Activated CD4-positive, alpha-beta T cell treated with anti-CD3 and anti-CD28 coated beads, Interleukin-2, amount 50 U/mL, for 1 hour (primary cell): ENCODE data around the gene NOCT.
A peak's percentile ranks its signal among the peaks of the same experiment; 100 is the strongest.
"Not testable (repeated sequence)": the region's sequence is repeated elsewhere in the genome, so short reads cannot be mapped to it uniquely, and the experiment has no call there.

Source experiments
- DNase-seq: peaks from one replicate; pipeline ENCODE4 v3.0.0-alpha.2; 2020

NOCT gene

DNA sequence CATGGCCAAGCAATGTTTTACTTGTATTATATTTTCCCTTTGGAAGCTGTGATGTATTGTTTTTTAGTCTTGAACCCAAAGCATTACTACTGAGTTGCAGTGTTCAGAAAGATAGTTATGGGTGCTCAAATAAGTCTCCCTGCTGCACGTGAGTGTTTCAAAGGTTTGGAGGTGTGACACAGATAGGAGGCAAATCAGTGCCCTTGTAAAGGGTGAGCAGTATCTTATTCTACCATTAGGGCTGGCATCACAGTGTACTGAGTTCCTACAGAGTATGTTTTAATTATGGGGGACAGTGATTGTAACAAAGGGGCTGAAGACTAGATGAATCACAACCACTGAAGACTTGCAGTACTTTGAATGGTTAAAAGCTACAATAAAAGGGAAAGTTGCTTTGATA, 38.3 kb downstream of the NOCT start:
- DNase-seq, result no peak

DNA sequence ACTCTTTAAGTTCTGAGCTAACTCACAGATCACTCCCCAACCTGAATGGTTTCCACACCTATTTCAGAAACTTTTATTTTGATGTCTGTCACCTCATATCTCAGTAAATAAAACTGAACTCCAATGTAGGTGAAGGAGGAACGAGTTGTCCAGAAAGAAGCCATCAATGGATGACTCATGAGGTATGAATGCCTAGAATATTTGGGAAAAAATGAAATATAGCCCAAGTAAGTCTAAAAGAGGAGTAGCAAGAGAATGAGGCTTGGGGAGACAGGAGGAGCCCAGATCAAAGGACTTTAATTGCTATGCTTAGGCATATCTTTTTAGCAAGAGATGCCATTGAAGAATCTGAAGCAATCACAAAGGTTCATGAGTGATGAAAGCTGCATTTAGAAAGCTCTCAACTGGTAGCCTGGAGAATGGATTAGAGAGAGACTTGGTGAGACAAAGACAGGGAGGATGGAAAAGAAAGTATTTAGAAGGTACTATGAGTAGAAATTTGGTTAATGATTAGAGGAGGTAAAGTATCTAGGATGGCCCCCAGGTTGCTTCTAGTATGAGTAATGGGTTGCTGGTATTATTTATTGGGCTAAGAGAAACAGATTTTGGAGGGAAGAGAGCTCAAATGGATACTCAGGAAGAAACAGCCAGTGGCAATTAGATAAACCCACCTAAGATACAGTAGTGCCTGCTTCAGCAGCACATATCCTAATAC, 39.4 kb downstream of the NOCT start:
- DNase-seq, result no peak

DNA sequence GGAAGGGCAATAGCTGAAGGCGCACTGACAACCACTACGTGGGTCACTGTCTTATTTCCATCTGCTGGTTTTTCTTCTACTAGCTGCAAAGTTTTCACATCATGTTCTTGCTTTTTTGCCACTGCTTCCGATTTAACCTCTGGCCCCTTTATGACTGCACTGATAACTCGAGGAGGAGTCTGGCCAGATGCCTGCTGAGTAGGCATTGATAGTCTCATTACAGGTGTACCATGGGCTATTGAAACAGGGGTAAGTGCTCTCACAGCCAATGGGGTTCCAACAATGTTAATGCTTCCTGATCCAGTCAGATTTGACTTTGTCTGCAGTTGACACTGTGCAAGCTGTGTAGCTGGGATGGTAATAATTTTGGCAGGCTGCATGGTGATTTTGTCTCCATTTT, 43.4 kb downstream of the NOCT start:
- not testable (repeated sequence) for DNase-seq

DNA sequence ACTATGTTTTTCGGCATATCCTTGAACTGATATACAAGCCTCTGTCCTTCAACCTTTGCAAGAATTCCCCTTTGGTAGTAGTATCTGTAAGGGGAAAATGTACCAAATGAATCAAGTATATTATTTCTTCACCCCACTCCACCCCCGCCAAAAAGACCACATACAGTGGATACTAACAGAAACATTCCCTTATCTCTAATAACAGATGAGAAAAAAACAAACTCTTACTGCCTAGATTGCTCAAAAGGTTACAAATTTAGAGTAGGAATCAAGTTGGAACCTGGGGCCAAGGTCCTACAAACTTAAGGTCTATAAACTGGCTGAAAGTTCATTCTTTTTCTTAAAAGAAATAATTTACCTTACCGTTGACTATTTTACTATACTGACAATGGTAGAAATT, 45.0 kb downstream of the NOCT start:
- DNase-seq, result no peak

DNA sequence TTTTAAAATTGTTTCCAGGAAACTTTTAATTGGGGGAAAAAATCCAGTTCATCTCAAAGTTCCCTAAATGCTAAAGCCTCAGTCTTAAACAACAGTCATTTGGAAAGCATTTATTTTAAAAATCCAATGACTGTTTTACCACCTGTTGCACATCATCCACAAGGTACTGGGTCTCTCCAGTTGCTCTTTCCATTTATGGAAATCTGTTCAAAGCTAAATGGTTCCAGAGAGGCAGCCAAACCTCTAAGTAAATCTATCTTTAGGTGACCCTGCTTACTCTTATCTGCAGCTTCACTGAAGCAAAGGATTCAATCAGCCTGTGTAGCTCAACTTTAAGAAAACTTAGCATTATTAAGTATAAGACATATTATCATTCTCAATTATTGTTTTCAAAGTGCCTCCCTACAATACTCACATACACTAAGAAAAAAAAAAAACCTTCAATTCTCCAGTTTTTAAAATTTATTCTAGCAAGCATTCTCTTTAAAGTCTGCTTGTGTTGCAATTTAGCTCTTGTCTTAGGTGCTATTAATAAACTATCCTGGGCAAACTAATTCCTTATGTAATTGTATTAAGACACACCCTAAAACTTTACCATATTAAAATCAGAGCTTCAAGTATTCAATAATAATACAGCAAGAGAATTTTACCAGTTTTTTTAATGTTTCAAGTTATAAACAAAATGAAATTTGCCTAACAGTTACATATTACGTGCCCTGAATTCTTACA, 60.6 kb downstream of the NOCT start:
- DNase-seq, result no peak

DNA sequence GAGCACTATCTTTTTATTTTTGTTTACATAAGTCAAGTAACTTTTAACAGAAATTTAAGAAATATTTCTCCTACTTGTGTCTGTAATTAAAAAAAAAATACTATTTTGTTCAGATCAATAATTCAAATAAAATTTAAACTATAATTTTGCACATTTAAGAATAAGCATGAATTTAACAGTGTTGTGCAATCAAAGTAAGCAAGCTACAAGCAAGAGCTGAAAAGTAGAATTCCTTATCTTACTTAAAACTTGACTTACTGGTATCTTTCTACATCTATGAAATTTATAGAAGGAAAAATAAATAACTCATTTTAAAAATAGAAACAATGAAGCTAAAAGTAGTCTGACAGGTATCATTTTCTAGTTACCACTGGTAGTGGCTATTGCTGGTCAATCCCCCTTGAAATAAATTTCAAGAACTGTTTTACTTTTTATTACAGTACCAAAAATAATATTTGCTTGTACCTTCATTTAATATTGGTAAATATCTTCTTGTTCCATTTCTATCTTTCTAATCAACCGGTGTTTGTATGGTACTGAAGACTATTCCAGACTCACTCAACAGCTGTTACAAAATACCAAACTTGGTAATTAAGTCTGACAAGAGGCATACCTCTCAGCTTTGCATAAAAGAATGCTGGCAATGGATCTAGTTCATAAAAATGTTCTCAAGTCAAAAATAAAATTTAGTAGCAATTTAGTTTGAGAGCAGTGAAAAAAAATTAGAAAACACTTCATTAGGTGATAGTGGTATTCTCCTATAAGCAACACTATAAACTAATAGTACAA, 62.2 kb downstream of the NOCT start:
- DNase-seq, result no peak

DNA sequence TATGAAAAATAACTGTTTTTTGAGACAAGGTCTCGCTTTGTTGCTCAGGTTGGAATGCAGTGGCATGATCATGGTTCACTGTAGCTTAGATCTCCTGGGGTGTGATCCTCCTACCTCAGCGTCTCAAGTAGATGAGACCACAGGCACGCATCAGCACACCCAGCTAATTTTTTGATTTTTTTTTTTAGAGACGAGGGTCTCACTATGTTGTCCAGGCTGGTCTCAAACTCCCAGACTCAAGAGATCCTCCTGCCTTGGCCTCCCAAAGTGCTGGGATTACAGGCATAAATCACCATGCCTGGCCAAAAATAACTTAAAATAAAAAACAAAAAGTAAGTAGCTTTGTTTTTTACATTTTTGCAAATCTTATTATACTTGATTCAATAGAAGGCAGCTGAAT, 63.3 kb downstream of the NOCT start:
- DNase-seq, result no peak

DNA sequence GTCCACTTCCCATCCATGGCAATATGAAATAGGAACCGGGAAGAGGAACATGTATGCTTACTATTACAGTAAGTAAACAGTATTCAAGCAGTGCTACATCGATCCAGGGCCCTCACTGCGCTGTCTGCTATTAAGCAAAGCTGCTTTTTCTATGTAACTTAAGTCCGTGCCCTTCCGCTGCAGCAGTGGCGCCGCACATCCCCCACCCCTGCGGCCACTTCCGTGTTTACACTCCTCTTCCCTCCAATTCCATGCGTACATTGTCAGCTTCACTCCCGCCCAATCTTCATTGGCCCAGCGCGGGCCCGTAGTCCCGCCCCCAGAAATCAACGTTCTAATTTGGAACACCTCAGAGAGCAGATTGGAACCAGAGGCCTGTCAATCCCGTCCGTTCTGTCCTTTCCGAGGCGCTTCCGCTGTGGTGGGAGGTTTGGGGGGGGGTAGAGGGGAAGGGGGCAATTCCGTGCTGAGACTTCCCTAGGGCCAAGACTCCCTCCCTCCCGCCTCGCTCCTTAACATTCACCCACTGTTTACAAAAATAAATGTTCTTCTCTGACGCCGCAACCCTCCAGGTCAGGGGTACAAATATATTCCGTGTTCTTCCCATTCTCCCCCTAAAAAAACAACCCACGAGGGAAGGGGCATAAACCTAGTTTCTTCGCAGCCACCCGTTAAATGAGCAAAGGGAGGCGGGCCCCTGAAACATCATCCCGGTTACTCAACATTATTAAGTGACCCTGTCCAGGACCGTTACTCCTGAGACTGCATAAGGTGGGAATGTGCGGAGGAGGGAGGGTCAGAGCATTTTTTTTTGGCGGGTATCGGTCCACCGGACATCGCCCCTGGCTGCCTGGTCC, 67.4 kb downstream of the NOCT start:
- DNase-seq, result peak; percentile 88

DNA sequence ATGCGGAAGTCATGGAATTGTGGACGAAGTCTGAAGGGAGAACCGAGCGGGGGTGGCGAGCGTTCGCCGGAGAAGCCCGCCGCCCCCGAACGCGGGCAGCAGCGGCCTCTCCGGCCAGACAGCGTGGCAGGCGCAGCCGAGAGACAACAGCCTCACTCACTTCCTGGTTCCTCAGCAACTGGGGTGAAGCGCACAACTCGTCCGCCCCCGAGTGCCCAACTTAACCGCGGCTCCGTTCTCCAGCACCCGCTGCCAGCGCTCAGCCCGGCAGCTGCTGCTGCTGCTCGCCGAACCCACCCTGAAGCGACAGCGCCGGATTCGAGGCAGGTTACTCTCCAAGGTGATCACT, 68.0 kb downstream of the NOCT start:
- peak; percentile 59 for DNase-seq

DNA sequence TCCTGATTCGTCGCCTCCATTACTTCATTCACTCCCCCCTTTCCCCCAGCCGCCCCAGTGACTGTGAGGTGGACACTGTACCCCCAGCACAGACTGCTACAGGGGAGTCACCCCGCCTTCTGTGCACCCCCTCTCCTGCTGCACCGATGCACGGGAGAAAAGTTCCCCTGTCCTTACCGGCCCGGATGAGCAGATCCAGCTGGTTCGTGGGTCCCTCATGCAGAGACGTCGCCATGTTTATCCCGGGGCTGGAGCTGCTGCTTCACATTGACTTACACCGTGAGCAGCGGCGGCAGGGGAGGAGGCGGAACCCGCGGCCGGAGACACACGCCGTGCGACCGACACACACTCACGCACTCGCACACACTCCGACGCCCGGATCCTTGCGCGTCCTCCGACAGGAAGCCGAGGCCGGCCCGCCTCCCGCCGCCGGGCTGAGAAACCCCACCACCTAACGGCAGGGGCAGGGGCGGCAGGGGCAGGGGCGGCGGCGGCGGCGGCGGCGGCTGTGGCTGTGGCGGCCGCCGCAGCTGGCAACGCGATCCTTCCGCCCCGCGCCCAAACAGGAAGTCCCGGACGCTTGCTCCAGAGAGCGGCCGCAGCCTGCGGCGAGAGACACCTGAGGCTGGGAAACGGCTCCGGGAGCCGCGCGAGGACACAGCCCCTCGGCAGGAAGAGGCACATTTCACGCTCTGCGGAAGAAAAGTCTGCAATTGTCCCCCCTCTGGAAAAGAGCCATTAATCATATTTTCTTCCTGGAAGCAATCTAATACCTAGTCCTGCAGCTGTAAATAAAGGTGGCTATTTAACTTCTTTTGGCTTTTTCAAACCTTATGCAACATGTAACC, 68.6 kb downstream of the NOCT start:
- peak; percentile 76 for DNase-seq

DNA sequence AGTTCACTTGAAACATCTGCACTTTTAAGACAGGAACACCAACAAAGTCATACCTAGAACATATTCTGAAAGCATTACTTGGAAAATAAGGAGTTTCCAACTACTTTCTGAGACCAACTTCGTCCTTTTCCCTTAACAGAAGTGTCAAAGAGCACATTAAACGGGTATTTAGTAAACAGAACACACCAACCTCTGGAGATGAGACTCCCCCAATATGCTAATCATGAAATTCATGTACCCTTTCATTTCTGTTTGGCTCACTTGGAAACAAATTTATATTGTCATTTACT, 69.2 kb downstream of the NOCT start:
- DNase-seq, result no peak

DNA sequence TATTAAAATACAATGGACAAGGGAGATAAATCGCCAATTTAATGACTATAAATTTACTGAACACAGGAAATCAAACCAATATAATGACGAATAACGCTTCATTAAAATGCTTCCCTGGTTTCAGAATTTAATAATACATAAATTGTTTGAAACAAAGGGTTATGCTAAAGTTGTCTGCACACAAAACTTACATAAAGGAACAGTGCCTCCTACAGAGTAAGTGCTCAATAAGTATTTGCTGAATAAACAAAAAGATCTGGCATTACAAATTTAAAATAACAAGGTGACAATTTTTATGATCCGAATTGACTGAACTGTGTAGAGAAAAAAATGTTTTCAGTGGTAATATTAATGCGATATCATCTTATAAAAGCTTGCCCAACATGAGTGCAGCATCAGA, 69.6 kb downstream of the NOCT start:
- DNase-seq, result no peak

DNA sequence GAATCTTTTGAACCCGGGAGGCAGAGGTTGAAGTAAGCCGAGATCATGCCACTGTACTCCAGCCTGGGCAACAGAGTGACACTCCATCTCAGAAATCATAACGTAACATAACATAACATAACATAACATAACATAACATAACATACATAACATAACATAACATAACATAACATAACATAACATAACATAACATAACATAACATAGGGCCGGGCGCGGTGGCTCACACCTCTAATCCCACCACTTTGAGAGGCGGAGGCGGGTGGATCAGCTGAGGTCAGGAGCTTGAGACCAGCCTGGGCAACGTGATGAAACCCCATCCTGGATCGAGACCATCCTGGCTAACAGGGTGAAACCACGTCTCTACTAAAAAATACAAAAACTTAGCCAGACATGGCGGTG, 76.7 kb downstream of the NOCT start:
- no peak for DNase-seq
